Panc1 (cell line): ENCODE data around the gene KLK13. TPM values are rescaled to one million over a fixed set of nuclear protein-coding genes. Genes with fewer than 3 reads are reported as not detected.

Experiments used
- ATAC-seq: fragments of 200-7000 bp; cut with Tn5 transposase; 2 replicates; pipeline ENCODE4 v1.9.1; 2020; ENCODE audit warnings: mild to moderate bottlenecking, moderate library complexity
- BruUV-seq: library from RNA; stranded (reverse); fragments of 400-500 nt; replicated peaks from 2 replicates; lab custom pipeline; 2021; lab: Mats Ljungman, UMichigan
- CTCF ChIA-PET: fragments of 300-600 bp; sonication (Branson Sonifier 250); formaldehyde crosslinking; loops from one replicate; lab custom pipeline; 2022; ENCODE audit warnings: antibody characterized with exemption; lab: Charles Lee
- POLR2A ChIA-PET: fragments of 300-600 bp; sonication (Branson Sonifier 250); formaldehyde crosslinking; loops from one replicate; lab custom pipeline; 2022; ENCODE audit warnings: antibody characterized with exemption; lab: Charles Lee
- DNase-seq: peaks from one replicate; pipeline ENCODE4 v3.0.0-alpha.2; 2010; ENCODE audit warnings: low read depth, low spot score
- H3K27ac ChIP-seq: 2 replicates; pipeline ENCODE4 v1.5.1; 2011; ENCODE audit warnings: mild to moderate bottlenecking, low read length, inconsistent platforms
- H3K27me3 ChIP-seq: fragments of 200-500 bp; sonication (Bioruptor generic); 2 replicates; pipeline ENCODE4 v1.6.0; 2014; ENCODE audit warnings: low read length, inconsistent platforms; ENCODE audit not compliant: control insufficient read depth, insufficient read depth
- H3K36me3 ChIP-seq: fragments of 200-500 bp; sonication (Bioruptor generic); 2 replicates; pipeline ENCODE4 v1.5.1; 2014; ENCODE audit warnings: inconsistent platforms, mild to moderate bottlenecking, low read length, moderate library complexity; ENCODE audit not compliant: control insufficient read depth, insufficient read depth
- H3K4me1 ChIP-seq: 2 replicates; pipeline ENCODE4 v1.5.1; 2011; ENCODE audit warnings: inconsistent platforms, mild to moderate bottlenecking, low read length, moderate library complexity; ENCODE audit not compliant: control insufficient read depth, insufficient read depth
- H3K4me3 ChIP-seq, 2 experiments: 2 replicates each; pipeline ENCODE4 v1.5.1; 2011 to 2012; ENCODE audit warnings: low read depth in 2 of 2, low read length in 2 of 2, mild to moderate bottlenecking in 2 of 2, inconsistent platforms in 1 of 2, moderate library complexity in 1 of 2
- H3K9me3 ChIP-seq: fragments of 200-500 bp; sonication (Bioruptor generic); 2 replicates; pipeline ENCODE4 v1.5.1; 2014; ENCODE audit warnings: low read depth, mild to moderate bottlenecking, inconsistent platforms, low read length, moderate library complexity; ENCODE audit not compliant: control insufficient read depth, insufficient read depth
- CTCF ChIP-seq: fragments of 450-650 bp; IDR thresholded peaks from 2 replicates; pipeline ENCODE4 v1.5.1; 2017; ENCODE audit warnings: mild to moderate bottlenecking
- POLR2AphosphoS5 ChIP-seq: IDR thresholded peaks from 2 replicates; pipeline ENCODE4 v1.6.1; 2012; ENCODE audit warnings: mild to moderate bottlenecking, low read depth, low read length, moderate library complexity
- REST ChIP-seq, 2 experiments: IDR thresholded peaks; 2 replicates each; pipeline ENCODE4 v1.6.1; 2011 to 2012; ENCODE audit warnings: low read depth in 2 of 2, control low read depth in 1 of 2, low read length in 1 of 2, mild to moderate bottlenecking in 1 of 2, moderate library complexity in 1 of 2; ENCODE audit not compliant: insufficient read depth in 1 of 2
- SIN3A ChIP-seq: IDR thresholded peaks from 2 replicates; pipeline ENCODE4 v1.6.1; 2012; ENCODE audit warnings: low read depth, mild to moderate bottlenecking, low read length, moderate library complexity, borderline replicate concordance; ENCODE audit not compliant: insufficient read depth
- TCF7L2 ChIP-seq: IDR thresholded peaks from 2 replicates; pipeline ENCODE4 v1.6.1; 2011; ENCODE audit warnings: mild to moderate bottlenecking, low read depth, low read length, inconsistent platforms
- in situ Hi-C: cut with HindIII; loops from 2 replicates; pipeline ENCODE4 v1.10.0; 2016; ENCODE audit warnings: low sequenced_read_pairs, low pct_unique_long_range_greater_than_20kb
- intact Hi-C: fragments of 100-400 bp; cut with micrococcal nuclease; formaldehyde crosslinking; loops from one replicate; pipeline ENCODE4 v1.10.0; 2022; ENCODE audit not compliant: unreplicated experiment
- total RNA-seq: library from RNA; stranded (reverse); gene quantifications from one replicate; pipeline ENCODE4 v1.2.1, GENCODE V29; 2021; ENCODE audit not compliant: unreplicated experiment

The KLK13 gene
- total RNA-seq, 1 experiment from 2014 or later: not detected

- CTCF ChIA-PET: no interaction called here
- no TSS peak for BruUV-seq
These were observed 27.3 kb upstream of the KLK13 start for GRCh38 chr19:51091895-51092873.

More at GRCh38 chr19:51091895-51092873, 27.3 kb upstream of the KLK13 start:
- no peak for TF ChIP-seq TCF7L2
- TF ChIP-seq SIN3A: no peak
- TF ChIP-seq POLR2AphosphoS5: no peak
- TF ChIP-seq CTCF: no peak
- TF ChIP-seq REST (IDR thresholded peaks at IDR 0.05; ENCODE audit: insufficient read depth in 1 of 2, low read depth in 2 of 2, low read length in 1 of 2): no peak
- H3K27ac ChIP-seq: no peak overlapping the region
- H3K4me3 ChIP-seq: no peak overlapping the region
- in situ Hi-C loops: no loop called here
- H3K27me3 ChIP-seq: no peaks in the 10 kb centered on the region
- no peaks in the 10 kb centered on the region for H3K9me3 ChIP-seq
- no peak for DNase-seq
- no peaks in the 10 kb centered on the region for H3K36me3 ChIP-seq
- ATAC-seq: no peak
- no peaks in the 10 kb centered on the region; the same call in 1 of the 2 replicates for H3K4me1 ChIP-seq
- intact Hi-C loops: loop anchor here (10.0 kb wide), 1 partner anchor 167 kb away; no protein-coding TSS in a partner anchor
- POLR2A ChIA-PET: no interaction called here
